BE2C (cell line): ENCODE data around the gene NRXN3.

ENCODE experiments used
- DNase-seq: peaks from one replicate; pipeline ENCODE4 v3.0.0-alpha.2; 2020
- H3K27me3 ChIP-seq: fragments of 250-450 bp; sonication (Bioruptor Pico); 2 replicates; pipeline ENCODE4 v1.5.1; 2020; ENCODE audit warnings: mild to moderate bottlenecking
- H3K36me3 ChIP-seq: fragments of 250-450 bp; sonication (Bioruptor Pico); 2 replicates; pipeline ENCODE4 v1.5.1; 2020; ENCODE audit warnings: mild to moderate bottlenecking
- H3K4me1 ChIP-seq: fragments of 250-450 bp; sonication (Bioruptor Pico); 2 replicates; pipeline ENCODE4 v1.5.1; 2020
- H3K4me3 ChIP-seq: 2 replicates; pipeline ENCODE4 v1.5.1; 2011; ENCODE audit warnings: low read depth, low read length
- H3K9me3 ChIP-seq: fragments of 250-450 bp; sonication (Bioruptor Pico); 2 replicates; pipeline ENCODE4 v1.5.1; 2020
- CTCF ChIP-seq: IDR thresholded peaks from 2 replicates; pipeline ENCODE4 v1.5.1; 2012; ENCODE audit warnings: mild to moderate bottlenecking, low read depth, low read length

NRXN3 gene

DNA sequence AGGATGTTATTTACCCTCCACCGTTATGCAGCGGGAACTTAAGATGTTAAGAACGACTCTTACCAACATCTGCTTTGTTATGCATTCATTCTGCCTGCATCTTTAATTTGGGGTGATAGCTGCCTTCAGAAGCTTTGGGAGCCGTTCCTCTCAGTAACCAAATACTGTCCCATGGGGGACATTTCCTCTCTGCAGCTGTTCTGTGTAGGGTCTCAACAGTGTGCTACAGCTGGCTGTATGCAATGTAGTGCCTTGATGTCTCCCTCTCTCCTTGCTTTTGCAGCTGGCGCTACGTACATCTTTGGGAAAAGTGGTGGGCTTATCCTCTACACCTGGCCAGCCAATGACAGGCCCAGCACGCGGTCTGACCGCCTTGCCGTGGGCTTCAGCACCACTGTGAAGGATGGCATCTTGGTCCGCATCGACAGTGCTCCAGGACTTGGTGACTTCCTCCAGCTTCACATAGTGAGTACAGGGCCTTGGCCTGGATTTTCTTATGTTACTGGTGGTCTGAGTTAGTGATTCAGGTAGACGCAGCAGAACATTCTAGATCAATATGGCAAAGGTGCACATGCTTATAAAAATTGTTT lies 1296.9 kb downstream of the NRXN3 start:
- no peak for TF ChIP-seq CTCF
- Histone ChIP-seq H3K27me3 (no peaks in the 10 kb centered on the region), H3K9me3 (no peaks in the 10 kb centered on the region), H3K4me3 (no peak overlapping the region), H3K4me1 (no peaks in the 10 kb centered on the region), H3K36me3 (no peaks in the 10 kb centered on the region)
- DNase-seq = no peak

GRCh38 chr14:79467835-79468234 lies 1297.7 kb downstream of the NRXN3 start:
- H3K36me3 ChIP-seq = no peaks in the 10 kb centered on the region
- no peak overlapping the region for H3K4me3 ChIP-seq
- H3K4me1 ChIP-seq = no peaks in the 10 kb centered on the region
- no peak for TF ChIP-seq CTCF
- no peaks in the 10 kb centered on the region for H3K27me3 ChIP-seq
- no peak for DNase-seq
- H3K9me3 ChIP-seq = no peaks in the 10 kb centered on the region

GRCh38 chr14:79468486-79468885 lies 1298.3 kb downstream of the NRXN3 start:
- Histone ChIP-seq H3K4me1 (no peaks in the 10 kb centered on the region), H3K36me3 (no peaks in the 10 kb centered on the region), H3K9me3 (no peaks in the 10 kb centered on the region), H3K4me3 (no peak overlapping the region), H3K27me3 (no peaks in the 10 kb centered on the region)
- no peak for TF ChIP-seq CTCF
- DNase-seq = no peak

DNA sequence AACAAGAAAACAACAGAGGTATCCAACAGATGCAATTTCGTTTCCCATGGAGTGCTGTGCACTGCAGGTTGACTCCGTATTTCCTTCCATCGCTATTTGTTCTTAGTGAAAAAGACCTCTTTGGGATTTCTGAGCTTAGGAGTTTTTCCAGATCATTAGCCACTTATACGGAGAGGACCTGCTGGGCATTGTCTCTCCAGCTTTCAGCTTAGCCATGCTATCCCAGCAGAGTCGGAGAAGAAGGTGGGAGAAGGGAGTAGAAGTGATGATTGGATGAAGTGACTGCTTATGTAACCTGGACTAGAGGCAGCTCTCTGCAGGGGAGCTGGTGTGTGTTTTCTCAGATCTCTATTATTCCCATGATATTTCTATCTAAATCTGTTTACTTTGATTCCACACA lies 1303.5 kb downstream of the NRXN3 start:
- DNase-seq = no peak
- Histone ChIP-seq H3K36me3 (no peaks in the 10 kb centered on the region), H3K9me3 (no peaks in the 10 kb centered on the region), H3K4me1 (no peaks in the 10 kb centered on the region), H3K27me3 (no peaks in the 10 kb centered on the region), H3K4me3 (no peak overlapping the region)
- no peak for TF ChIP-seq CTCF

- no peak for TF ChIP-seq CTCF
- Histone ChIP-seq H3K4me3 (no peak overlapping the region), H3K27me3 (no peaks in the 10 kb centered on the region), H3K9me3 (no peaks in the 10 kb centered on the region), H3K36me3 (no peaks in the 10 kb centered on the region), H3K4me1 (no peaks in the 10 kb centered on the region)
- DNase-seq = no peak
These were observed 1305.8 kb downstream of the NRXN3 start for GRCh38 chr14:79475887-79476532.

DNA sequence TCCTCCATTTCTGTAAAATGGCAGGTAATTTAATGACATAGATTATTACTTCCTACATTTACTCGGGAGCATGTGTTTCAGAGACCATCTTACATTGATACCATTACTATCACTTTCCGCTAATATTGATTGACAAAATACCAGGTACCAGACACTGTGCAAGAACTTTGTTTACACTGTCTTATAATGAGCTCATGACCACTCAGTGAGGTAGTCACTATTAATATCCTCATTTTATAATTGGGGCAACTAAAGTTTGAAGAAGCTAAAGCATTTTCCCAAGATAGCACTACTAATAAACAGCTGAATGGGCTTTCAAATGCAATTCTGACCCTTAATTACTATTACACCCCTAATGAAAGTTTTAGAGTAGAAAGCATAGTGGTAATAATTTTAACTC lies 1306.4 kb downstream of the NRXN3 start:
- TF ChIP-seq CTCF = no peak
- no peaks in the 10 kb centered on the region for H3K4me1 ChIP-seq
- no peak for DNase-seq
- H3K27me3 ChIP-seq = no peaks in the 10 kb centered on the region
- no peaks in the 10 kb centered on the region for H3K36me3 ChIP-seq
- H3K9me3 ChIP-seq = no peaks in the 10 kb centered on the region
- no peak overlapping the region for H3K4me3 ChIP-seq
